ENCODE results near the gene LMAN1.

- TF ChIP-seq POLR2A (IDR thresholded peaks at IDR 0.05; ENCODE audit: low read depth, low read length) (no peak), CBFB (IDR thresholded peaks at IDR 0.05; ENCODE audit: low read depth) (no peak), TCF7 (IDR thresholded peaks at IDR 0.05; ENCODE audit: borderline replicate concordance) (no peak), EZH2 (IDR thresholded peaks at IDR 0.05; ENCODE audit: borderline replicate concordance, control insufficient read depth, low read depth, low read length) (no peak)
Observed at GRCh38 chr18:59387687-59388565, 28.9 kb upstream of the LMAN1 start.

Measured in GM12878 (cell line).